ENCODE data around the gene RNASEH2B. TPM values are rescaled to one million over a fixed set of nuclear protein-coding genes. Genes with fewer than 3 reads are reported as not detected.

RNASEH2B gene
- total and polyA plus RNA-seq, 4 donors, result 31.2 to 97.4 (median 48.2) TPM

DNA sequence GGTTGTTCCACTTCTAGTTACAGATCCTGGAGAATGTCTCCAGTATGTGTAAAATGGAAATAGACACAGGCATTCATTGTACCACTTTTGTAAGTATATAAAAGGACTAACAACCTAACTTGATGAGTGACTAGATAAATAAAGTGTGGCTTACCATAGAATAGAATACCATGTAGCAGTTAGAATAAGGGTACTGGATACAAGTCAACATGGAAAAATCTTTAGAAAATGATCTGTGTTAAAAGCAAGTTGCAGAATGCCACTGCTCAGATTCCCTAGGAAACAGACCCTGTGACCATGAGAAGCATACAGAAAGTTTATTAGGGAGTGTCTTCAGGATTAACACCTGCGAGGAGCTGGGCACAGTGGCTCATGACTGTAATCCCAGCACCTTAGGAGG is 25.9 kb upstream of the RNASEH2B start:
- Histone ChIP-seq H3K9me3 (ENCODE audit: control insufficient read depth, insufficient read depth, low read length) (no peaks in the 10 kb centered on the region), H3K36me3 (ENCODE audit: control insufficient read depth, insufficient read depth, low read length) (no peaks in the 10 kb centered on the region), H3K27me3 (ENCODE audit: control insufficient read depth, insufficient read depth, low read length) (no peaks in the 10 kb centered on the region), H3K27ac (ENCODE audit: low read depth, low read length) (no peak overlapping the region), H3K4me1 (ENCODE audit: control insufficient read depth, insufficient read depth, low read length) (no peaks in the 10 kb centered on the region), H3K4me3 (ENCODE audit: low read depth, low read length) (no peak overlapping the region)
- WGBS (ENCODE audit: insufficient coverage), result no CpG with 5 or more reads among the region's 1 CpG
- DNase-seq (ENCODE audit: low read depth in 4 of 6, low spot score in 6 of 6), result no peak

GRCh38 chr13:50884265-50884664 is 25.3 kb upstream of the RNASEH2B start:
- H3K4me1 ChIP-seq (ENCODE audit: control insufficient read depth, insufficient read depth, low read length), result no peaks in the 10 kb centered on the region
- H3K9me3 ChIP-seq (ENCODE audit: control insufficient read depth, insufficient read depth, low read length), result no peaks in the 10 kb centered on the region
- 80% methylated on average over 1 of the region's 1 CpG for WGBS (ENCODE audit: insufficient coverage)
- H3K36me3 ChIP-seq (ENCODE audit: control insufficient read depth, insufficient read depth, low read length), result no peaks in the 10 kb centered on the region
- DNase-seq (ENCODE audit: low read depth in 4 of 6, low spot score in 6 of 6), result no peak
- no peak overlapping the region for H3K4me3 ChIP-seq (ENCODE audit: low read depth, low read length)
- H3K27ac ChIP-seq (ENCODE audit: low read depth, low read length), result no peak overlapping the region
- no peaks in the 10 kb centered on the region for H3K27me3 ChIP-seq (ENCODE audit: control insufficient read depth, insufficient read depth, low read length)

DNA sequence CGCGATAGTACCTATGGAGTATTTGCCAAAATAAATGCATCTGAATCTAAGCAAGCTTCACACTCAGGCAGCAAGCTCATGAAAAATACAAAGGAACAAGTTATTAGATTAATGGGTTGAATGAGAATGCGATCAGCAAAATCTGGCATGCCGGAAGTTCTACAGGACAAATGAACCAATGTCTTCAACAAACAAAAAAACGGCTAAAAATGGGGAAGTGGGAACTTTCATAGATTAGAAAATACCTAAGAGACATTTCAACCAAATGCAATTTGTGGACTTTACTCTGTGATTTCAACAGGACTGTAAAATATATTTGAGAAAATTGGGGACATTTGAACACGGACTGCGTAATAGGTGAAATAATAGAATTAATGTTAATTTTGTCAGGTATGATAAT is 22.4 kb upstream of the RNASEH2B start:
- no peak overlapping the region for H3K4me3 ChIP-seq (ENCODE audit: low read depth, low read length)

GRCh38 chr13:50888362-50888761 is 21.2 kb upstream of the RNASEH2B start:
- H3K4me3 ChIP-seq (ENCODE audit: low read depth, low read length), result no peak overlapping the region
- no peaks in the 10 kb centered on the region for H3K4me1 ChIP-seq (ENCODE audit: control insufficient read depth, insufficient read depth, low read length)
- H3K36me3 ChIP-seq (ENCODE audit: control insufficient read depth, insufficient read depth, low read length), result no peaks in the 10 kb centered on the region
- H3K27me3 ChIP-seq (ENCODE audit: control insufficient read depth, insufficient read depth, low read length), result no peaks in the 10 kb centered on the region
- H3K27ac ChIP-seq (ENCODE audit: low read depth, low read length), result no peak overlapping the region
- DNase-seq (ENCODE audit: low read depth in 4 of 6, low spot score in 6 of 6), result no peak
- WGBS (ENCODE audit: insufficient coverage), result no CpG with 5 or more reads among the region's 1 CpG
- no peaks in the 10 kb centered on the region for H3K9me3 ChIP-seq (ENCODE audit: control insufficient read depth, insufficient read depth, low read length)

More for the DNA sequence above, 22.4 kb upstream of the RNASEH2B start:
- Histone ChIP-seq H3K36me3 (ENCODE audit: control insufficient read depth, insufficient read depth, low read length) (no peaks in the 10 kb centered on the region), H3K4me1 (ENCODE audit: control insufficient read depth, insufficient read depth, low read length) (no peaks in the 10 kb centered on the region), H3K27me3 (ENCODE audit: control insufficient read depth, insufficient read depth, low read length) (no peaks in the 10 kb centered on the region), H3K27ac (ENCODE audit: low read depth, low read length) (no peak overlapping the region), H3K9me3 (ENCODE audit: control insufficient read depth, insufficient read depth, low read length) (no peaks in the 10 kb centered on the region)
- DNase-seq (ENCODE audit: low read depth in 4 of 6, low spot score in 6 of 6), result no peak
- 100% methylated on average over 2 of the region's 7 CpGs for WGBS (ENCODE audit: insufficient coverage)

DNA sequence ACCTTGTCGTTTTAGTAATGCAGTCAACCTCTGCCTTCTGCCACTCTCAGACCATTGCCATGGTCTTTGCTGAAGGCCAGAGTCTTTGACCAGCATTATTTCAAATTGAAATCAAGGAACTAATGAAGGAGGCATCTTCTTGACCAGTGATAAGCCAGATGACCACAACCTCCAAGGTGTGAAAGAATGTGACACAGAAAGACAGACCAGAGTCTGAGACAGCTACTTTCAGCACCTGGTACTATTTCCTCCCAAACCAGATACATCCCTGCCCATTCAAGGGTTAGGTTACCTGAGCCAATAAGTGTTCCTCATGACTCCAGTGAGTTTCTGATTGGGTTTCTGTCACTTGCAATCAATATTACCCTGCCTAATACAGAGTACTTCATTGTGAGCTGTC is 20.3 kb upstream of the RNASEH2B start:
- Histone ChIP-seq H3K9me3 (ENCODE audit: control insufficient read depth, insufficient read depth, low read length) (no peaks in the 10 kb centered on the region), H3K36me3 (ENCODE audit: control insufficient read depth, insufficient read depth, low read length) (no peaks in the 10 kb centered on the region), H3K27ac (ENCODE audit: low read depth, low read length) (no peak overlapping the region), H3K4me1 (ENCODE audit: control insufficient read depth, insufficient read depth, low read length) (no peaks in the 10 kb centered on the region), H3K27me3 (ENCODE audit: control insufficient read depth, insufficient read depth, low read length) (no peaks in the 10 kb centered on the region), H3K4me3 (ENCODE audit: low read depth, low read length) (no peak overlapping the region)
- DNase-seq (ENCODE audit: low read depth in 4 of 6, low spot score in 6 of 6), result no peak
- WGBS (ENCODE audit: insufficient coverage), result 75% methylated on average over 1 of the region's 1 CpG

DNA sequence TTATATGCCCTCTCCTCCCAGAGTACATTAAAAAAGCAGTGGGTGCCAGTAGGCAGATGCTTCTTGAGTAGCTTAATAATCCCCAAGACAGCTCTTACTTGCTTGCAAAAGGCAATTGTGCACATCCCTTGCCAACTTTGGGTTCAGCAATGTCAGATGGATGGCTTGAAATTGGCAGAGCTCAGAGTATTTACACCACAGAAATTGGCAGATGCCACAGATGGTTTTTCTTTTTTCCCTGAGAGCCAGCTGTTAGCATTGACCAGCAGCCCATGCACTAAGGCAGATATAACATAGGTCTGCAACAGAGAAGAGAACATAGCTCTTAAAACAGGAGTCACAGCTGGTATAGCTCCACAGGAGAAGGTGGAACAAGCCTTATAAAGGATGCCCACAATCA is 18.4 kb upstream of the RNASEH2B start:
- DNase-seq (ENCODE audit: low read depth in 4 of 6, low spot score in 6 of 6), result peak in 1 of 6 donors; percentile 18
- H3K4me1 ChIP-seq (ENCODE audit: control insufficient read depth, insufficient read depth, low read length), result no peaks in the 10 kb centered on the region
- no peak overlapping the region for H3K27ac ChIP-seq (ENCODE audit: low read depth, low read length)
- no peaks in the 10 kb centered on the region for H3K27me3 ChIP-seq (ENCODE audit: control insufficient read depth, insufficient read depth, low read length)
- H3K9me3 ChIP-seq (ENCODE audit: control insufficient read depth, insufficient read depth, low read length), result no peaks in the 10 kb centered on the region
- H3K4me3 ChIP-seq (ENCODE audit: low read depth, low read length), result no peak overlapping the region
- no peaks in the 10 kb centered on the region for H3K36me3 ChIP-seq (ENCODE audit: control insufficient read depth, insufficient read depth, low read length)

DNA sequence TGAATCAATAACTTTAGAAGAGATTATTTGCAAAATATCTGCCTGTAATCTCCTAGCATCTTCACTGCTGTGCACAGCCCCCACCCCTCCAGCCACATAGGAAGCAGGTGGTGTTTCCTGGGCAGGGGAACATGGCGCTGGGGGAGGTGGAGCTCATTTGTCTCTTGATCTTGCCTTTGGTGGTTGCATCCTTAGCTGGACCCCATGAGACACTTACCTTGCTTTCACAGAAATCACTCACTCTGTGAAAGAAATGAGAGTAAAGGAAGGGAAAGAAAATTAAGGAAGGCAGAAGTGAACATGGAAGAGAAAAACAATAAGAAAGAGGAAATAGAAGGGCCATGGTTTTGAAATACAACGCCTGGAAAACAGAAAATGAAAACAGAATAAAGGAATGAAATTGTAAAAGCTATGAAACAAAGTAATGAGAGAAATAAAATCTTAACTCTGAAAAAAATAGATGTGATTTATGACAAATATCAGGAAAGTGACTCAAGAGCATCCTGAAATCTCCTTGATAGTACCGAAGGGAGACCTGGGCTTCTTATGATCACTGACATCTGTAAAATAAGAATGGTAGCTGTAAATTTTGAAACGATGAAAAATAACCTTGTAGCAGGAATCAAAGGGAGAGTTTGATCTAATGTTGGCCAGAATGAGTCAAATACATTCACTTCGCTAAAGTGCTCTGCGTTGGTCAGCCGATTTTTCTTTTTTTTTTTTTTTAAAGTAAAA is 17.2 kb upstream of the RNASEH2B start:
- H3K4me3 ChIP-seq (ENCODE audit: low read depth, low read length), result no peak overlapping the region
- H3K4me1 ChIP-seq (ENCODE audit: control insufficient read depth, insufficient read depth, low read length), result no peaks in the 10 kb centered on the region
- WGBS (ENCODE audit: insufficient coverage), result no CpG with 5 or more reads among the region's 7 CpGs
- no peaks in the 10 kb centered on the region for H3K9me3 ChIP-seq (ENCODE audit: control insufficient read depth, insufficient read depth, low read length)
- no peaks in the 10 kb centered on the region for H3K27me3 ChIP-seq (ENCODE audit: control insufficient read depth, insufficient read depth, low read length)
- H3K27ac ChIP-seq (ENCODE audit: low read depth, low read length), result no peak overlapping the region
- no peaks in the 10 kb centered on the region for H3K36me3 ChIP-seq (ENCODE audit: control insufficient read depth, insufficient read depth, low read length)
- DNase-seq (ENCODE audit: low read depth in 4 of 6, low spot score in 6 of 6), result no peak

DNA sequence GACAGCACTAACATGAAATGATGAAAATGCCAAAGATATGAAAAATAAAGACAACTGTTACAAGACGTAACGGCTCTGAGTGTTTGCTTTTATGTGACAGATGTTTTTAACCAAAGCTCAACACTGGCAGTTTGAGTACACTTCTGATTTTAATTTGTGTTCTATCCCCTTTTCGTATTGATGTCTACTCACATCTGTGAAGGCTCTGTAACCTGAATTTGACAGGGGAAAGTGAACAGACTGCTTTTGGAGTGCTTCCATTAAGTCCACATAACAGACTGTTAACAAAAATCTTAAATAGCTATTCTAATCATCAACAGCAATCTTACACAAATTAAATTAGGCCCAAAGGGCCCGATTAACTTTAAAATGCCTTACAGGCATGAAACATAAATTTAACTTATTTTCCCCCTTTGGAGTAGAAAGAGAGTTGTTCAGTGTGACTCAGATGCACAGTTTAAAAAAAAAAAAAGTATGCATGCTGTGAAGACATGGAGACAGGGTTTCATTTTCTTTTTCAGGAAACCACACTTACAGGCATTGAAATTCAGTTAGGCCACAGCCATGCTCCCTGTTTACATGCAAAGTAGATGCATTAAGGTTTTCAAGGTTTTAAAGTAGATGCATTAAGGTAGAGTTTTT is 16.3 kb upstream of the RNASEH2B start:
- Histone ChIP-seq H3K4me1 (ENCODE audit: control insufficient read depth, insufficient read depth, low read length) (no peaks in the 10 kb centered on the region), H3K36me3 (ENCODE audit: control insufficient read depth, insufficient read depth, low read length) (no peaks in the 10 kb centered on the region), H3K9me3 (ENCODE audit: control insufficient read depth, insufficient read depth, low read length) (no peaks in the 10 kb centered on the region), H3K4me3 (ENCODE audit: low read depth, low read length) (no peak overlapping the region), H3K27me3 (ENCODE audit: control insufficient read depth, insufficient read depth, low read length) (no peaks in the 10 kb centered on the region), H3K27ac (ENCODE audit: low read depth, low read length) (no peak overlapping the region)
- DNase-seq (ENCODE audit: low read depth in 4 of 6, low spot score in 6 of 6), result peak in 1 of 6 donors; percentile 71
- no CpG with 5 or more reads among the region's 4 CpGs for WGBS (ENCODE audit: insufficient coverage)

DNA sequence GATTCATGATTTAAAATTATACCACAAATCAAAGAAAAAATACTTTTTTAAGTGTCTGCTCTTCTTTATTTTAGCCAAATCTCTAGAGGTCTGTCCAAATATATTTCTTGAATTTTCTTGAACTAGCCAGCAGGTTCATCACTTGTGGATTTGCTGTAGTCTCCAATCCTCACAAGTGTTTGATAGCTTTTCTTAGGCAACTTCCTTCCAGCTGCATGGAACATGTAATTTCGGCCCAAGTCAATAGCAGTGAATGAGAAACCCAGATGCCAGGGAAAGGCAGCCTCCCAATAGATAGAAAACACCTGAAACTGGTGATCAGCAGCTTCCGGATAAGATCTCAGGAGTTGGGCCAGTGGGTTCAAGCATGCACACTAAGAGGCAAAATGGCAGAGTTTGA is 15.6 kb upstream of the RNASEH2B start:
- Histone ChIP-seq H3K4me1 (ENCODE audit: control insufficient read depth, insufficient read depth, low read length) (no peaks in the 10 kb centered on the region), H3K9me3 (ENCODE audit: control insufficient read depth, insufficient read depth, low read length) (no peaks in the 10 kb centered on the region), H3K27me3 (ENCODE audit: control insufficient read depth, insufficient read depth, low read length) (no peaks in the 10 kb centered on the region), H3K36me3 (ENCODE audit: control insufficient read depth, insufficient read depth, low read length) (no peaks in the 10 kb centered on the region), H3K27ac (ENCODE audit: low read depth, low read length) (no peak overlapping the region), H3K4me3 (ENCODE audit: low read depth, low read length) (no peak overlapping the region)
- DNase-seq (ENCODE audit: low read depth in 4 of 6, low spot score in 6 of 6), result no peak
- WGBS (ENCODE audit: insufficient coverage), result 78% methylated on average over 1 of the region's 2 CpGs

DNA sequence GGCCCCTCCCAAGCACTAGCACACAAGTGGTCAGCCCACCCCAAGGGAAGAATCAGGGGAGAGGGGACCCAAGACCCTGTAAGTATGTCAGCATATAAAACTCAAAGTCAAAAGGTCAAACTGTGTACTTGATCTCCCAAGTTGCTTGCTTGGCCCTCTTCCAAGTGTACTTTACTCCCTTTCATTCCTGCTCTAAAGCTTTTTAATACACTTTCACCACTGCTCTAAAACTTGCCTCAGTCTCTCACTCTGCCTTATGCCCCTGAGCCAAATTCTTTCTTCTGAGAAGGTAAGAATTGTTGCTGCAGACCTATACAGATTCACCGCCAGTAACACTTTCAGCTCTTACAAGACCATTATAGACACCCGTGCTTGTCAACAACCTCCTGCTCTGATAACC is 15.1 kb upstream of the RNASEH2B start:
- Histone ChIP-seq H3K4me1 (ENCODE audit: control insufficient read depth, insufficient read depth, low read length) (no peaks in the 10 kb centered on the region), H3K27ac (ENCODE audit: low read depth, low read length) (no peak overlapping the region), H3K4me3 (ENCODE audit: low read depth, low read length) (no peak overlapping the region), H3K27me3 (ENCODE audit: control insufficient read depth, insufficient read depth, low read length) (no peaks in the 10 kb centered on the region), H3K36me3 (ENCODE audit: control insufficient read depth, insufficient read depth, low read length) (no peaks in the 10 kb centered on the region), H3K9me3 (ENCODE audit: control insufficient read depth, insufficient read depth, low read length) (no peaks in the 10 kb centered on the region)
- 100% methylated on average over 1 of the region's 2 CpGs for WGBS (ENCODE audit: insufficient coverage)
- DNase-seq (ENCODE audit: low read depth in 4 of 6, low spot score in 6 of 6), result no peak
